ENCODE data around the gene RHOT2.

- TF ChIP-seq ZBTB33 (CRISPR knock-in tag; IDR thresholded peaks at IDR 0.05): peak; percentile 49; the same call in 1 of the 2 replicates
- TF ChIP-seq CTCF (IDR thresholded peaks at IDR 0.05 in 2 of 3, conservative IDR thresholded peaks at IDR 0.05 in 1 of 3; ENCODE audit: insufficient read depth in 2 of 3, low read depth in 1 of 3, low read length in 3 of 3): no peak
- TF ChIP-seq ZNF239 (CRISPR knock-in tag; IDR thresholded peaks at IDR 0.05): no peak
- TF ChIP-seq CHD4 (IDR thresholded peaks at IDR 0.05; ENCODE audit: insufficient read depth, insufficient replicate concordance, low read depth, low read length, poor library complexity, severe bottlenecking): no peak
- no peak for TF ChIP-seq EZH2 (IDR thresholded peaks at IDR 0.05; ENCODE audit: borderline replicate concordance, low read depth, low read length)
- no peak for TF ChIP-seq HDGF (IDR thresholded peaks at IDR 0.05)
These were observed 42.6 kb upstream of the RHOT2 start for GRCh38 chr16:625117-625976.

Data from K562 (cell line).